Stimulated activated CD8-positive, alpha-beta memory T cell treated with anti-CD3 and anti-CD28 coated beads, Interleukin-12 subunit alpha, Interleukin-12 subunit beta, amount 100 ng/mL, for 24 hours (primary cell): ENCODE data around the gene KDM5A.

Source experiments
- DNase-seq: peaks from one replicate; pipeline ENCODE4 v3.0.0-alpha.2; 2020; ENCODE audit errors: extremely low read depth

KDM5A gene

DNA sequence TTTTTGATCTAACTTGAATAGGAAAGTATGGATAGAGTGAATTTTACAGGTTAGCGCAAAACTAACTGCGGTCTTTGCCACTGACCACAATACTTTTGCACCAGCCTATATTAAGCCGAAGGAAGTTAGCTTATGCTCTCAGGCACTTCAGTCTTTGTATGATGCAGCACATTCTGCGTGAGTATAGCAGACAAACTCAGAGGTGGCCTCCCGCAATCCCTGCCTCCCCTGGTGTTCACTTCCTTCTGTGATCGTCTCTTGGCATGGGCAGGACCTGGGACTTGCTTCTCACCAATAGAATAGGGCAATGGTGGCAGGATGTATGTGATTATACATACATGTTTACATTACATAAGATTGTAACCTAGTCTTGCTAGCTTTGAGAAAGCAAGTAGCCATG lies 116.2 kb downstream of the KDM5A start:
- no peak for DNase-seq

- DNase-seq, result no peak
Measured at GRCh38 chr12:271161-271560, 118.0 kb downstream of the KDM5A start.

DNA sequence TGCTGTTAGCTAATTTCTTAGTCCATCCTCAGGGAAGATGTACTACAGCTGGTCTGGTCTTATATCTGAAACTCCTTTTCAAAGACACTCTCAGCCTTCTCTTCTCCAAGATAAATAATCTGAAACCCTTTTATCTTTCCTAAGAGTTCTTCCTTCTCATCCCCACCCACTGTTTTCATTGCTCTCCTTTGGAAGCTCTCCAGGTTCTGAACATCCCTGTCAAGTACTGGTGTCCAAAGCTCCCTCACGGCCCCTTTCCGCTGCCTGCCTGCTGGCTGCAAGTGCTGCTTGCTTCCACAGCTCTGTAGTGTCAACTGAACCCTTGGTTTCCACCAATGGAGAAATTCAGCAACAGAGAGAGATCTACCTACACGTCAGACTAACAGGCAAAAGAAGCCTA lies 119.9 kb downstream of the KDM5A start:
- no peak for DNase-seq

DNA sequence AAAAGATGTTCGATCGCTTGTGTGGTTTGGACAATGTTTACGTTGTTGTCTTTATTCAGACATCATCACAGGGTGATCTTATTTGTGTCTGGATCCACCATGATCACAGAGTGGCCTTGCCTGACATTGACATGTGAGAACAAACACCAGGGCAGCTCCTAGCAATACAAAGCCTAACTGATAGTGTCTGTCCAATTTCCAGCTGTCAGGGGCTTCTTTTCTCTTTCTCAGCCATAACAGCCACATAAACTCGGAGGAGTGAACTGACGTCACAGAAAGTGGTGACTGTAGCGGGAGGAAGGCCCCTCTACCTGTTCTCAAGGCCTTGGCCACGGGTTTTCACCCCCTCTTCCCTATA lies 120.7 kb downstream of the KDM5A start:
- DNase-seq, result no peak

DNA sequence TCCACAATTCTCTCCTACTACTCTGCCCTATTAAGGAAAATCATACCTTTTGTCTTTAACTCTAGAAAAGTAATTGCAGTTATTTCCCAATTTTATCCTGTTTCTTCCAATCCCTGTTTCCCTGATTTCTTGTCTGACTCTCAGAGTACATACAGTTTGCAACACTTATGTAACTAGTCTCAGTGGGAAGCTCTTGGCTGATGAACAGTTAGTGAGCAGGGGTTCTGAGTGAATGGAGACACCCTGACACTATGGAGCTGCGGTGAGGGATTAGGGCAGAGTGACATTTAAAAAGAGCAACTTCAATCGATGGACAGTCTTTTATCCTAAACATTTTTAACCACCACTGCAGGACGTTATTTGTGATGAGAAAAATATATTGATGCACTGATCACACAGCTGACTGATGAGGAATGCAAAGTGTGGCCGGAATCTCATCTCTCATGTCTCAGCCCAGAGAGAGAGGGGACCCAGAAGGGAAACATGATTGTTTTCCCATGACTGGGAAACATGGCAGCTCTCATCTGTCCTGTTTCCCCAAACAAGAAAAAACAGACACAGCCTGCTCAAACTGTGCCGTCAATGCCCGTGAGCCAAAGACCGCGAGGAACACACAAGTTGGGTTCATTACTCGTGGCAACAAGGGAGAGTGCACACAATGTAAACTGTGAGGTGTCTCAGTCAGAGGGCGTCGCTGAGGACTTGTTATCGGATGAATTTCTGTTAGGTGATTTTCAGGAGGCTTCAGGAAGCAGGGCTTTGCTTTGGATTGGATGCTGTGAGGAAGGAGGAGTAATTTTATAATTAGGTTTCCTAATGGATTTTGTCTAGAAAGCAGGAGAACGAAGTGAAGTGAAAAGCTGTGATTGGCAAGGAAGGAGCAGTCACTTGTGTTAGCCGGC lies 121.3 kb downstream of the KDM5A start:
- no peak for DNase-seq

GRCh38 chr12:265096-265495 lies 124.0 kb downstream of the KDM5A start:
- DNase-seq, result no peak

GRCh38 chr12:264269-264668 lies 124.9 kb downstream of the KDM5A start:
- DNase-seq, result no peak

DNA sequence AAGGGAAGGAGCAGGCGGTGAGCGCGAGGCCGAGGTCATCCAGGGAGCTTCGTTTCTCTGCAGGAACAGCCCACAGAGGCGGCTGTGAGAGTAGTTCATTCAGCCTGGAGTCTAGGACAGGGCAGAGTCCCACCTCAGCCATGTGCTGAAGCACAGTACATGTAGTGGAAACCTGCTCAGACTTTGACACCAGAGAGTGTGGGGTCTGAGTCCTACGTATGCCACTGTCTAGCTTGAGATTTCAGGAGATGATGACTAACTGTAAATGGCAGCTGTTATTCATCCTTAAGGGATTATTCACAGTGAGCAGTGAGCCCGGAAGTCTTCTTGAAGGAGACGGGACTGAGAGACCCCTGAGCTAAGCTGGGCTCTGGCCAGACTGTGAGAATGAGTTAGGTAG lies 125.5 kb downstream of the KDM5A start:
- DNase-seq, result no peak

- no peak for DNase-seq
Measured at GRCh38 chr12:262817-263216, 126.3 kb downstream of the KDM5A start, which contains the start of gene SLC6A13. Gene SLC6A13 (minus strand): TSS chr12:262836. CDS start chr12:260052, 2,784 bp downstream.

DNA sequence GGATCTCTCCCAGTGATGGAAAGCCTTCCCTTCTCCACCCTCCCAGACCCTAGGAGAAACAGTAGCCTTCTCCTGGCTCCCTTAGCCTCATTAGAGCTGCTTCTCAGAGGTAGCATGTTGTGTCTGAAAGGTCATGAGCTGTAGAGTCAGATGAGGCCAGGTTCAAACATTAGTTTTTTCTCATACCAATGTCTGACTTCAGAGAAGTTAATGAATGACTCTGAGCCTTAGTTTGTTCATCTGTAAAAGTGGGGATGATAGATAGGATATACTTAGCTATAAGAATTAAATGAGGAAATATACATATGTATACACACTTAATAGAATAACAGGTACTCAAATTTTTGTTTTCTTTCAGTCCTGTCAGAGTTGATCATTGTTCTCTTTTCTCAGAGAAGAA lies 127.0 kb downstream of the KDM5A start:
- no peak for DNase-seq

DNA sequence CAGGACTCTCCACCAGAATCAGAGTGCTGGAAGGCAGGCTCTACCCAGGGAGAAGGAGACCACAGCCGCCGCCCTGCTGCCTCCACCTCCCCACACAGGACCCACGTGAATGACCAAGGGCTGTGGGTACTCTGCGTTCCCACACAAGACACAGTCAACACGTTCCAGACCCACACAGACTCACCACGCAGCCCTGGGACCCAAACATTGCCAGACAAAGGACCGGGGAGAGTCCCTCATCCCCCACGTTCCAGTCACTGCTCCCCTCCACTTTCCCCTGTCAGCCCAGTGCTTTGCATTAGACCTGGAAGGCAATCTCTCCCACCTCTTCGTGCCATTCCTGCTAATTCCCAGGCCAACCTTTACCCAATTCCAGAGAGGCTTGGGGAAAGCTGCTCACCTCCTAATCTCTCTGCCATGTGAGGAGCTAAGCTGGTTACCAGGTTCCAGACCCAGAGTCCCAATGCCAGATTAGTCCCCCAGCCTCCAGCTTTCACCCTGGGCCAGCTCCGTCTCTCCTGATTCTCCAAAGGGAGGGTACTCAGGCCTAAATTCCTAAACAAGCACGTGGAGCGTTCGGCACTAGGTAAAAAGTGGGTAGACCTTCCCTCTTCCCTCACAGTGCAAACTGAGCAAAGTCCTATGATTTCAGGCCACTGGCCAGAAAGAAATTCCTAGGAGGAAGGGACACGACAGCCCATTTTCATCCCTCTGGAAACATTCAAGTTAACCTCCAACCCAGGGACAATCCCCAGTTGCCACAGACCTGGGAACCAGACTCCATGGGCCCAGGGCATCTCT lies 131.4 kb downstream of the KDM5A start:
- no peak for DNase-seq

GRCh38 chr12:256958-257357 lies 132.2 kb downstream of the KDM5A start:
- DNase-seq, result no peak

DNA sequence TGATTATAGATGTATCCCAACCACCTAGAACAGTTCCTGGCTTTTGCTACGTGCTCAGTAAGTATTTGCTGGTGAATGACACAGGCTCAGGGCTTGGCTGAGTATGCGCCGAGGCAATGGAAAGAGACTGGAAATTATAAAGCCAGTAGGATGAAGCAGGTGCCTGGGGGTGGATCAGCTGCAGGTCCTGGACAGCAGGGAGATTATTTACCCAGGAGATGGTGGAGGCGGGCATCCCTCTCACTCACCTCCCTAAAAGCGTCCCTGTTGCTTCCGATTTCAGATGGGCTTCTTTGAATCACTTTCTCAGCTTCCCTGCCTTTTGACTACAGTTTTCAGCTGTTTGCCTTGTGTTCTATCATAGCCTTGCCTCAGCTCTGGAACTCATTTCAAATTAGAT lies 132.9 kb downstream of the KDM5A start:
- no peak for DNase-seq

DNA sequence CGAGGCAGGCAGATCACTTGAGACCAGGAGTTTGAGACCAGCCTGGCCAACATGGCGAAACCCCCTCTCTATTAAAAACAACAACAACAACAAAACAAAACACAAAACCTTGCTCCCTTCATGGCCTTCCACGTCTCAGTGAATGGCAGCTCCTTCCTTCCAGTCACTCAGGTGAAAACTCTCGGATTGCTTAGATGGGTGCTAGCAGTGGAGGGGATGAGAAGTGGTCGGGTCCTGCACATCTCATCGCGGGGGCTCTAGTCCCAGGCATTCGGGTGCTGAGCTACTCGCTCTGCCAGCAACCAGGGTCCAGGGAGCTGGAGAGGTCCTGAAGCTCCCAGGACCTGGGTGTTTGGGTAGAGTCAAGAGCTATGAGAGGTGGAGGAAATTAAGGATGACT lies 134.2 kb downstream of the KDM5A start:
- no peak for DNase-seq

GRCh38 chr12:254039-254438 lies 135.1 kb downstream of the KDM5A start:
- no peak for DNase-seq

GRCh38 chr12:253116-253831 lies 135.8 kb downstream of the KDM5A start:
- DNase-seq, result no peak

DNA sequence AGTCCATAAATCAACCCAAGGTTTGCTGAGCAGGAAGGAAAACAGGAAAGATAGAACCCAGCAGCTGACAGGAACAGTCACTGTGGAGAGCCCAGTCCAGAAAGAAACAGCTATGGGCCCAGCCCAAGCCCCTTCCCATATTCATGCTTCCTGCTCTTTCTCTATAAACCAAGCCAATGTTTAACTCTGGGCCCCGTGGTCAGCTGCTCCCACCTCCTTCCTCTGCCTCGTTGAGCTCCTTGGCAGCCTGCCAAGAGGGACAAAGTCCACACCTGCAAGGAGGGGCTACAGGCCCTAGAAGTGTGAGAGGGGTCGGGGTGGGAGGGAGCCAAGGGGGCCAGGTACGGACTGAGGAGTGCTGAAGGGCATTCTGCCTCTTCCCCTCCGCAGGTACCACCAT lies 136.5 kb downstream of the KDM5A start:
- DNase-seq, result no peak

DNA sequence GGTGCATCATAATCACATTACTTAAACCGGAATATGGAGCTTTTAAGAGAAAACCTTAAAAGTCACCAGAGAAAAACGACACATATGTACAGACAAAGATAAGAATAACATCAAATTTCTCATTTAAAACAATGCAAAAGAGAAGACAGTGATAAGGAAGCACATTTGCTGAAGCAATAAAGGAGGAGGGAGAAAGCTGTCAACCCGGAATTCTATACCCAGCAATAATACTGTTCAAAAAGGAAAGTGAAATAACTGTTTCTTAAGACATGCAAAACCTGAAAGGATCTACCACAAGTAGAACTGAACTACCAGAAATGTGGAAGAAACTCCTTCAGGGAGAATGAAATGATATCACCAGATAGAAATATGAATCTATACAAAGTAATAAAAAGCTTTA lies 141.8 kb downstream of the KDM5A start:
- no peak for DNase-seq

DNA sequence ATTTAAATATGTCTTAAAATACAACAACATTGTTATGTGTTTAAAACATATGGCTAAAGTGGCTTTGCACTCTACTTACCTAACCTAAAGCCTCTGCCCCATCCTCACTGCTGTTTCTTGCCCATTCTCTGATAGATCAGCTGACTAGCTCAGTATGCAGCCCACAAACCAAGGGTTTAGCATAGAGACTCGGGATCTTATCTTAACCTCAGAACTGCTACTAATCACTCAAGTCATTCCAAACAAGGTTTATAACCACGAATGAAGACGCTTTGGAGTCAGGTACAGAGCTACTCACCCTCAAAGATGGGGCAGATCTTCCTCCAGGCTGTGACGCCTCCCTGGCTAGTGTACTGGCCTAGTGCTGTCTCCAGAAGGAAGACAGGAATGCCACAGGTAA lies 145.7 kb downstream of the KDM5A start:
- no peak for DNase-seq

DNA sequence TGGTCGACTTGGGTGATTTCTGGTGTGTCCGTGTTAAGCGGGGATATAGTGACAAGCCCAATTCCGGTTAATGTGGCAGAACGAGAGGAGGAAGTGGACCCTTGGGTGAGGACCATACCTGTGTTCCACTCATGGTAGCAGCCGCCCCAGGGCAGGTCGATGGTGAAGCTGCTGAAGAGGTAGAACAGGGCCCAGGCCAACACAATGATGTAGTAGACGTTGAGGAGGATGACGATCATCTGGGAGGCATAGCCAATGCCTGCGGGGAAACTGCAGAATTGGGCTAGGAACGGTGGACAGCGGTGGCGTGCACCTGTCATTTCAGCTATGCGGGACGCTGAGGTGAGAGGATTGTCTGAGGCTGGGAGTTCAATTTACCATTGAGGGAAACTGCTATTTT lies 146.6 kb downstream of the KDM5A start:
- DNase-seq, result no peak

GRCh38 chr12:241266-241665 lies 147.9 kb downstream of the KDM5A start:
- no peak for DNase-seq

- no peak for DNase-seq
Measured at GRCh38 chr12:240566-240965, 148.6 kb downstream of the KDM5A start.
